DMS53 (cell line): ENCODE results near the gene CHST11.
"Not testable (repeated sequence)": the region's sequence is repeated elsewhere in the genome, so short reads cannot be mapped to it uniquely, and the experiment has no call there.

Experiments
- DNase-seq: peaks from one replicate; lab custom pipeline; 2025; lab: John Stamatoyannopoulos, UW

The CHST11 gene

DNA sequence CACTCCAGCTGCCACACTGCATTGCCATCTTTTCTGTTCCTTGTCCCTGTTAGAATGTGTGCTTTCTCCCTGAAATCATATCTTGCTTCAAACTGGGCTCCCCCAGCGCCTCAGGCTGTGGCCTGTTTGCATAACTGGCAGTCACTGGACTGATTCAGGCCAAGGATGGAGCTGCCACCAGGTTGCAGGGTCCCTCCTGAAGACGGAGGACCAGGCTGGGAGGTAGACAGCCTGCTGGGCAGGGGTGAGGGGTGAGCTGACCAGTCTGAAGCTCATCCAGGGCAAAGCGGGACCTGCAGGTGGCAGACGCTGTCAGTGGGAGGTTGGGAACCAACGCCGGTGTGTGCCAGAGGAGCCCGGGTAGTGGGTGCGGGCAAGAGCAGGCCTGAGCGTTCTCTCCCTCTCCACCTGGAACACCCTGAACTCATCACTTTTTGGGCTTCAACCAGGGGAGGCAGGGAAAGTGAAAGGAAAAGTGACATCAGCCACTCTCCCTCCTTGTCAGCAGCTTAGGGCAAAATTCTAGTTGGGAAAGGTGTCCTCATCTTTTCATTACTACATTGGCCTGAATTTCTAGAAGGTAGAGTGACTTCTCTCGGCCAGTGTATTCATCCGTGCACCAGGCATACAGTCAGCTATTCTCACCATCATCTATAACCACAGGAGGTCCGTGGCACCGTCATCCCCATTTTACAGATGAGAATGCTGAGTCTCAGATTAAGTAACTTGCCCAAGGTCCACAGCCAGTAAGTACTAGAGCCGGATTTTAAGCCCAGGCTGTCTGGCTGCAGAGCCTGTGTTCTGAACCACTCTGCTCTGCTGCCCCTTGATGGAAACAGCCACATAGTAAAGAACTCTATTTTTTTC lies 282.3 kb downstream of the CHST11 start:
- no peak for DNase-seq

- DNase-seq, result no peak
Observed at GRCh38 chr12:104740668-104741067, 283.9 kb downstream of the CHST11 start.

GRCh38 chr12:104741077-104741476 lies 284.3 kb downstream of the CHST11 start:
- no peak for DNase-seq

- DNase-seq, result no peak
Observed at GRCh38 chr12:104741497-104742367, 285.0 kb downstream of the CHST11 start.

DNA sequence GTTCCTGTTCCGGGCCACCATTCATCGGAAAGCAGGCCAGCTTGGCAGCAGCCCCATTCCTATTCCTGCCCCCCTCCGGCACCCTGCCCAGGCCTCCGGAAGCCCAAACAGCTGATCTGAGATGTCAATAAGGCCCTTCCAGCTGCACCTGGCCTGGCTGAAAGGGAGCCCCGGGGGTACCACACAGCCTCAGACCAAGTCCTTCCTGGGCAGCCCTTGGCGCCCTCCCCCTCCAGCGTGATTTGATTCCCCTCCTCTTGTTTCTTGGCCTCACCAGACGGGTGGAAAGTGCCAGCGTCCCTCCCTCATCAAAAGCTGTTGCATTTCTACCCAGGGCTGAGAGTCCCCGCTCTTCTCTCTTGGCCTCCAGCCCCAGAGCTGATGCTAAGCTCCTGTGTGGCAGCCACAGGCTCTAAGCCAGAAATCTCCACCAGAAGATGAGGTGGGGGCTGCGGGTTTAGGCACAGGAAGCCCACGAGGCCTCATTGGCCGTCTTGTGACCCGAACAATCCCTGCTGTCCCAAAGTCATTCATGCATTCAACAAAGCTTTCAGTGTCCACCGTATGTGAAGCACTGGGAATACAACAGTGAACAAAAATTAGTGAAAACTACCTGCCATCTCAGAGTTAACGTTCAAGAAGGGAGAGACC lies 285.9 kb downstream of the CHST11 start:
- no peak for DNase-seq

DNA sequence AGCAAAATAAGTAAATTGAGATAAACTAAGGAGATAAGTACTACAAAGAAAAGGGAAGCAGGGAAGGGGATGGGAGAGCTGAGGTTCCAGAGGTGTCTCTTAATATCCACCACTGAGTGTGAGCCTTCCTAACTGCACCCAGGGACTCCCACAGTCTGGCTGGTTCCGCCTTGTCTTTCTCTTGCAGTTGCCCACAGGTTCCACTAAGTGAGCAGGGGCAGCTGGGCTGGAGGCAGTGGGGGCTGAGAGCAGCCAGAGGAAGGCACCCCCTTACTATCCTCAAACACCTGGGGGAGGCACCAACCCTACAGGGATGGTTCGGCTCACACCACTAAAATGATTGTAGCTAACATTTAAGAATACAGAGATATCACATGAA lies 286.4 kb downstream of the CHST11 start:
- no peak for DNase-seq

DNA sequence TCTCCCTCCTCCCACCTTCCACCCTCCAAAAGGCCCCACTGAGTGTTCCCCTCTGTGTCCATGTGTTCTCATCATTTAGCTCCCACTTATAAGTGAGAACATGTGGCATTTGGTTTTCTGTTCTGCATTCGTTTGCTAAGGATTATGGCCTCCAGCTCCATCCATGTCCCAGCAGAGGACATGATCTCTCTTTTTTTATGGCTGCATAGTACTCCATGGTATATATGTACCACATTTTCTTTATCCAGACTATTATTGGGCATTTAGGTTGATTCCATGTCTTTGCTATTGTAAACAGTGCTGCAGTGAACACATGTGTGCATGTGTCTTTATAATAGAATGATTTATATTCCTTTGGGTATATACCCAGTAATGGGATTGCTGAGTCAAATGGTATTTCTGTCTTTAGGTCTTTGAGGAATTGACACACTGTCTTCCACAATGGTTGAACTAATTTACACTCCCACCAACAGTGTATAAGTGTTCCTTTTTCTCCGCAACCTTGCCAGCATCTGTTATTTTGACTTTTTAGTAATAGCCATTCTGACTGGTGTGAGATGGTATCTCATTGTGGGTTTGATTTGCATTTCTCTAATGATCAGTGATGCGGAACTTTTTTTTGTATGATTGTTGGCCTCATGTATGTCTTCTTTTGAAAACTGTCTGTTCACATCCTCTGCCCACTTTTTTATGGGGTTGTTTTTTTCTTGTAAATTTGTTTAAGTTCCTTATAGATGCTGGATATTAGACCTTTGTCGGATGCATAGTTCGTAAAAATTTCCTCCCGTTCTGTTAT lies 287.2 kb downstream of the CHST11 start:
- not testable (repeated sequence) for DNase-seq

- DNase-seq, result no peak
Observed at GRCh38 chr12:104746467-104747088, 289.8 kb downstream of the CHST11 start.

GRCh38 chr12:104747330-104747729 lies 290.6 kb downstream of the CHST11 start:
- no peak for DNase-seq

GRCh38 chr12:104747955-104748354 lies 291.2 kb downstream of the CHST11 start:
- DNase-seq, result no peak

GRCh38 chr12:104748356-104748755 lies 291.6 kb downstream of the CHST11 start:
- DNase-seq, result no peak

GRCh38 chr12:104748790-104749189 lies 292.0 kb downstream of the CHST11 start:
- DNase-seq, result no peak

DNA sequence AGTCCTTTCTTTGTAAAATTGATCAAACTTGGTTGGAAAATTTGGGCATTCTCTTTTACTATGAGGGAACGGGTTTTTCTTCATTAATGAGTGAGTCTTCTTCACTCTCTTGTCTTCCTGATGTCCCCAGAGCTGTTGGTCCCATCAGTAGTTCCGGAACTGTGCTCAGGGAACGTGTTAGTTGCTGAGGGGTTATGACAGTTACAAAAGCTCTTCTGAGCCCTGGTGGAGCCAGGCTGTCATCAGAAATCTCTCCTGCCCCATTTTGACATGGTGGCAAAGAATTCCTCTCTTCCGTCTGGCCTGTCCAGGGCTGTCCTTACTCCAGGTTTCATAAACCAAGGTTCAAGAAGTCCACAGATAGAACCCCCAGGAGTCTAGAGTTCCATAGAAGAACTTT lies 292.8 kb downstream of the CHST11 start:
- DNase-seq, result no peak

GRCh38 chr12:104750061-104750460 lies 293.3 kb downstream of the CHST11 start:
- DNase-seq, result peak; percentile 35

DNA sequence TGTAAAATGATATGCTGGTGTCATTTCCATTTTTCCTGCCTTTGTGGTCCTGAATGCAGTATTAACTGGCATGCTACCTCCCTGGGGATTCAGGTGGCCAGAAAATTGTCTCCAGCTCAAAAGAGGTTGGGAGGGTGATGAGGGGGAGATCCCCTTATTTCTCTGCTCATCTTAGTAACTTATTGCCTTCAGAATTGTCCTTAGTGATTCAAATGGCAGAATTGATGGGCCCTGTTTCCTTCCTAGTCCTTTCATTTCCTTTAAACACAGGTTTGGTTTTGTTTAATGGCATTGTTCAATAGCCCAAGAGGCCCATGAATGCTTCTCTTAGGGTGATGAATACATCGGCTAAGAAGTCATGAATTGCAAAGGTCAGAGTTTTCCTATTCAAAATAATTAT lies 294.4 kb downstream of the CHST11 start:
- DNase-seq, result no peak

- no peak for DNase-seq
Observed at GRCh38 chr12:104751594-104751993, 294.8 kb downstream of the CHST11 start.

- DNase-seq, result no peak
Observed at GRCh38 chr12:104752016-104752415, 295.3 kb downstream of the CHST11 start.

DNA sequence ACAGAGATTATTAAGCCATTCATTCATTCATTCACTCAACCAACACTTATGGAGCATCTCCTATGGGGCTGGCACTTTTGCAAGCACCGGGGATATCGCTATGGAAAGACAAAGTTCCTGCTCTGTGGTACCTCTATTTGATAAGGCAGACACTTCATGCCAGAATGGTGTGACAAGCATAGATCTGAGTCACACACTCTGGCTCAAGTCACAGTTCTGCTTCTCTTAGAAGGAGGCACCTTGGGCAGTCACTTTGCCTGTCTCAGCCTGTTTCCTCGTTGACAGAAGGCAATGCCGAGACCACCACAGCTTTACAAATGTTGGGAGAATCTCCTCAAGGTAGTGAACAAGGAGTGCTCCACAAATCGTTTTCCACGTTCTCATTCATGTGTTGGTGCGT lies 296.1 kb downstream of the CHST11 start:
- no peak for DNase-seq

DNA sequence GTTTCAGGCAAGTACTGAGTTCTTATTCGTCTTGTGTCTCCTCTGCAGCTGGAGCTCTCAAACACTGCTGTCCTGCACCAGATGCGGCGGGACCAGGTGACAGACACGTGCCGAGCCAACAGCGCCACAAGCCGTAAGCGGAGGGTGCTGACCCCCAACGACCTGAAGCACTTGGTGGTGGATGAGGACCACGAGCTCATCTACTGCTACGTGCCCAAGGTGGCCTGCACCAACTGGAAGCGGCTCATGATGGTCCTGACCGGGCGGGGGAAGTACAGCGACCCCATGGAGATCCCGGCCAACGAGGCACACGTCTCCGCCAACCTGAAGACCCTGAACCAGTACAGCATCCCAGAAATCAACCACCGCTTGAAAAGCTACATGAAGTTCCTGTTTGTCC lies 300.2 kb downstream of the CHST11 start:
- no peak for DNase-seq

DNA sequence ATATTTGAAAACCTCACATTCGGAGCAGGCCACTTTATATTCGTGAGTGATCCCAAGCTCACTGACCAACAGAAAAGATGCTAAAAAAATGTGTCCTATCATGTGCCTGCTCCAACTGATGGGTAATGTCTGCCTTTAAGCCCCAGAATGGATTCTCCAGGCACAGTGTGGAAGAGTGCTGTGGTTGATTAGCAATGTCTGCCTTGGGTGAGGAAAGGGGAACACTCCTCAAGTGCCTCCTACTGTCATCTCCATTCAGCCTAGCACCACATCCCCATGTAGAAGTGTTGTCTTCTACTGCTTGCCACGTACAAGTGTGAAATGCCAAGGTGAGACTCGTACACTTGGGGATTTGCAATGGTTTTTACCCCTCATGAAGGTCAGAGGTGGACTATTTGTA lies 302.0 kb downstream of the CHST11 start:
- no peak for DNase-seq

- DNase-seq, result no peak
Observed at GRCh38 chr12:104761091-104761490, 304.3 kb downstream of the CHST11 start.
